HL-60 (cell line): ENCODE results near the gene CACNA2D1.

Experiments used
- DNase-seq, 2 experiments: peaks; one replicate each; pipeline ENCODE4 v3.0.0-alpha.2; 2010 to 2020; ENCODE audit warnings: low read depth in 1 of 2, low spot score in 1 of 2
- H3K27ac ChIP-seq: fragments of 250-450 bp; sonication (Bioruptor Pico); replicated peaks from 2 replicates; pipeline ENCODE4 v1.5.1; 2020; ENCODE audit warnings: mild to moderate bottlenecking, moderate library complexity
- H3K27me3 ChIP-seq: fragments of 250-450 bp; sonication (Bioruptor Pico); 2 replicates; pipeline ENCODE4 v1.5.1; 2021; ENCODE audit warnings: mild to moderate bottlenecking, moderate library complexity; ENCODE audit not compliant: insufficient read depth, poor library complexity, severe bottlenecking
- H3K4me3 ChIP-seq: replicated peaks from 2 replicates; pipeline ENCODE4 v1.5.1; 2011; ENCODE audit warnings: mild to moderate bottlenecking, control low read depth, low read length; ENCODE audit not compliant: insufficient read depth
- CTCF ChIP-seq: IDR thresholded peaks from one replicate; pipeline ENCODE4 v1.5.1; 2011; ENCODE audit warnings: low read length, control low read depth, inconsistent platforms; ENCODE audit not compliant: insufficient read depth
- GABPA ChIP-seq: IDR thresholded peaks from 2 replicates; pipeline ENCODE4 v1.6.1; 2012; ENCODE audit warnings: low read depth
- POLR2AphosphoS5 ChIP-seq: IDR thresholded peaks from 2 replicates; pipeline ENCODE4 v1.6.1; 2012; ENCODE audit warnings: low read depth
- REST ChIP-seq: IDR thresholded peaks from 2 replicates; pipeline ENCODE4 v1.6.1; 2012; ENCODE audit warnings: low read depth; ENCODE audit not compliant: insufficient replicate concordance
- SPI1 ChIP-seq: IDR thresholded peaks from 2 replicates; pipeline ENCODE4 v1.6.1; 2012; ENCODE audit warnings: low read depth, mild to moderate bottlenecking, borderline replicate concordance

Gene CACNA2D1

GRCh38 chr7:82268632-82269031, 174.9 kb downstream of the CACNA2D1 start:
- Histone ChIP-seq H3K27ac (no peak overlapping the region), H3K27me3 (peaks cover 4% of the 10 kb centered on the region), H3K4me3 (no peak overlapping the region)
- DNase-seq, result no peak
- TF ChIP-seq POLR2AphosphoS5, result no peak
- TF ChIP-seq SPI1, result no peak
- no peak for TF ChIP-seq REST
- no peak for TF ChIP-seq CTCF
- no peak for TF ChIP-seq GABPA

GRCh38 chr7:82266081-82266480, 177.5 kb downstream of the CACNA2D1 start:
- no peak for TF ChIP-seq SPI1
- TF ChIP-seq POLR2AphosphoS5, result no peak
- TF ChIP-seq GABPA, result no peak
- DNase-seq, result no peak
- Histone ChIP-seq H3K27me3 (peaks cover 4% of the 10 kb centered on the region), H3K4me3 (no peak overlapping the region), H3K27ac (no peak overlapping the region)

- Histone ChIP-seq H3K27me3 (peaks cover 1% of the 10 kb centered on the region), H3K27ac (no peak overlapping the region), H3K4me3 (no peak overlapping the region)
- DNase-seq, result no peak
- TF ChIP-seq REST (no peak), CTCF (no peak), GABPA (no peak), POLR2AphosphoS5 (no peak), SPI1 (no peak)
These were observed 178.7 kb downstream of the CACNA2D1 start for GRCh38 chr7:82264783-82265305.

GRCh38 chr7:82263920-82264782, 179.4 kb downstream of the CACNA2D1 start:
- Histone ChIP-seq H3K27me3 (no peaks in the 10 kb centered on the region), H3K27ac (no peak overlapping the region), H3K4me3 (no peak overlapping the region)
- no peak for DNase-seq
- TF ChIP-seq GABPA, result no peak
